Measurements from ENCODE around the gene SRSF11.

GRCh38 chr1:70299472-70299871, 78.3 kb downstream of the SRSF11 start:
- TF ChIP-seq CTCF (IDR thresholded peaks at IDR 0.05) (no peak), POLR2A (IDR thresholded peaks at IDR 0.05) (no peak)
